NCI-H1092 treated with DMSO at 0.1 percent for 48 hours (cell line): Measurements from ENCODE around the gene GTF2F1.
"Not testable (repeated sequence)": the region's sequence is repeated elsewhere in the genome, so short reads cannot be mapped to it uniquely, and the experiment has no call there.

Experiments
- DNase-seq: peaks from one replicate; lab custom pipeline; 2025; lab: John Stamatoyannopoulos, UW

Gene GTF2F1

GRCh38 chr19:6393074-6393982 lies at the start of gene GTF2F1:
Gene GTF2F1 (minus strand): TSS chr19:6393164. CDS start chr19:6392995, 169 bp downstream.
- peak; percentile 97 for DNase-seq

DNA sequence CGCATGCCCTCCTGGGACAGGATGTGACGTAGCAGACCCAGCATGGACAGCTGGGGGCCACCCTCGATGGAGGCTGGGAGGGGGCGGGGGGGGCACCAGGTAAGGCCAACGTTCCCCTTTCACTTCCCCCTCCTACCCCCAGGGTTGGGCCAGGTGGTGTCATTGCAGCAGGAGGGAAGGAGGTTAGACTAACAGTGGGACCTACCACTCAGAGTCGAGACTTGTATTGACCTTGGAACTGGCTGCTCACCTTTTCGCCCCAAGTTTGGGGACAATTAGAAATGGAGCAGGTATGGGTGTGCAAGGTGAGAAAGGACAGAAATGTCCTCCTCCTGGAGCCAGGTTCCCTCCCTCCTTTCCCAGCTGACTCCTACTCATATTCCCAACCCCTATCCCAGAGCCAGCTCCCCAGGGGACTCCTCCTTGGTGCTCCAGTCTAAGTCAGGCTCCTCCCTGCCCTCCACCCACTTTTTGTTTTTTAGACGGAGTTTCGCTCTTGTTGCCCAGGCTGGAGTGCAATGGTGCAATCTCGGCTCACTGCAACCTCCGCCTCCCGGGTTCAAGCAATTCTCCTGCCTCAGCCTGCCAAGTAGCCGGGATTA lies 49.2 kb upstream of the GTF2F1 start:
- no peak for DNase-seq

DNA sequence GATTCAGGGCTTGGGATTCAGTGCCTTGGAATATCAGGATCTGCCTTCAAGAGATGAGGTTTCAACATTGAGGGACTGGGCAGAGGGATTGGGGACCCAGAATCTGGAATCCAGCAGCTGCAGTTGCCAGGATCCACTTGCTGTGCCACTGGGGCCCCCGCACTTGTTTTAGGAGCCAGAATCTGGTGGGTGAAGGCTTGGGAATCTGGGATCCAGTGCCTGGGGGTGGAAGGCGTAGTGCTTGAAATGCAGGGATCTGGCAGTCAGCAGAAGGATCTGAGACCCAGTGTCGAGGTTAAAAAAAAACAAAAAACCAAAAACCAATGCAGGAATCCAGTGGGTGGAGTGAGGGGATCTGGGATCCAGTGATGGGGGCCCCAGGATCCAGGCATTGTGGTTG lies 47.9 kb upstream of the GTF2F1 start:
- DNase-seq = no peak

- DNase-seq = no peak
Measured at GRCh38 chr19:6439743-6440142, 46.8 kb upstream of the GTF2F1 start.

GRCh38 chr19:6433663-6434062 lies 40.7 kb upstream of the GTF2F1 start, which contains the start of gene SLC25A41:
Gene SLC25A41 (minus strand): TSS chr19:6433763. CDS start chr19:6433693, 70 bp downstream.
- no peak for DNase-seq

DNA sequence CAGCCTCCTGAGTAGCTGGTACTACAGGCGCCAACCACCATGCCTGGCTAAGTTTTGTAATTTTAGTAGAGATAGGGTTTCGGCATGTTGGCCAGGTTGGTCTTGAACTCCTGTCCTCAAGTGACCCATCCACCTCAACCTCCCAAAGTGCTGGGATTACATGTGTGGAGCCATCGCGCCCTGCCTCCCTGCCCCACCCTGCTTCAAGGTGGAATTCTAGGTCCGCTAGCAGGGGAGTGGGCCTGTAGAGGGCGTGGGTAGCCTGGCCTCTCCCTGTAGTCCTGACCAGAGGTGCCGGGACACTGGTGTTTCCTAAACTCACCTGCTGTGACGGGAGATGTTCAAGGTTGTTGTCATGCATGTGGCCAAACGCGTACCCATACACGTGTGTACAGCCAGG lies 40.2 kb upstream of the GTF2F1 start:
- DNase-seq = no peak

DNA sequence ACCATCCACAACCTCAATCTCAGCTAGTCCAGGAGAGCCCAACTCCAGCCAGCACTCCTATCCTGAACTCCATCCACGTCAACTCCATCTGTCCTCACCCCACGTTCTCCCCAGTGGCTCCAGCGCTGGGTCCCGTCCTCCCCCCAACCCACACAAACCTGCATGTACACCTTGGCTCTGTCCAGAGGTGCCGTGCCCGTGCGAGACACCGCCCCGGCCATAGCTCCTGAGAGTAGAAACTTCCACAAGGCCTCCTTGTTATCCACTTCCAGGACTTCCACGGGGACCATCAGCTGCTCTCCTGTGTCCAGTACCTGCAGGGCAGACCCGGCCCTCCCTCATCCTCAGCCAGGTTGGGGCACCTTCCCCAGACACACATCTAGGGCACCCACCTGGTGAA lies 38.9 kb upstream of the GTF2F1 start:
- DNase-seq = no peak

DNA sequence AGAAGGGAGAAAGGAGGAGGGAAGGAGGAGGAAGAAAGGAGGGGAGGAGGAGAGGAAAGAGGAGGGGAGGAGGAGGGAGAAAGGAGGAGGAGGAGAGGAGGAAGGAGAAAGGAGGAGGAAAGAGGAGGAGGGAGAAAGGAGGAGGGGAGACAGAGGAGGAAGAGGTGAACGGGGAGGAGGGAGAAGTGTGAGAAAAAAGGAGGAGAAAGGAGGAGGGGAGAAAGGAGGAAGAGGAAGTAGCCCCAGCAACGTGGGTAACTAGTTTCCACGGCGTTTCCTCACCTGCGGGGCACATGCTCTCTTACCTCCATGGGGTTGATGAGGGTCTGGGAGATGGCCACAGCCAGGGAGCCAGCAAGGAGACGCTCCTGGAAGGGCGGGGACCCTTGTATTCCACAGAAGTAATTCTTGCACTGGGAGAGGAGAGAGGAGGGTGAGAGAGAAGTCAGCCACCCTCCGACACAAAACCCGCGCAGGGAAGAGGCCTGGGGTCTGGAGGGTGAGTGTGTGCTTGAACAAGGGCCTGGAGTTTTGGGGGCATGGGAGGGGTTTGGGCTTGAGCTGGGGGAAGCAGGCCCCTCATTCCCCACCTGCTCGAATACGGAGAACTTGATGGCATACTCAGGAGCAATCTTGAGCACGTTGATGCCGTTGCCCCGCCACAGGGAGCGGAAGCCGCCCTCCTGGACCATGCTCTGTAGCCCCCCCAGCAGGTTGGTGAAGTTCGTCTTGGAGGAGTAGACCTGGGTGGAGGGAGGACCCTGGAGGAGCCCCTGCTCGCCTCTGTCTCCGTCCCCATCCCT lies 36.7 kb upstream of the GTF2F1 start:
- DNase-seq = no peak

GRCh38 chr19:6428692-6429418 lies 35.9 kb upstream of the GTF2F1 start:
- DNase-seq = not testable (repeated sequence)

DNA sequence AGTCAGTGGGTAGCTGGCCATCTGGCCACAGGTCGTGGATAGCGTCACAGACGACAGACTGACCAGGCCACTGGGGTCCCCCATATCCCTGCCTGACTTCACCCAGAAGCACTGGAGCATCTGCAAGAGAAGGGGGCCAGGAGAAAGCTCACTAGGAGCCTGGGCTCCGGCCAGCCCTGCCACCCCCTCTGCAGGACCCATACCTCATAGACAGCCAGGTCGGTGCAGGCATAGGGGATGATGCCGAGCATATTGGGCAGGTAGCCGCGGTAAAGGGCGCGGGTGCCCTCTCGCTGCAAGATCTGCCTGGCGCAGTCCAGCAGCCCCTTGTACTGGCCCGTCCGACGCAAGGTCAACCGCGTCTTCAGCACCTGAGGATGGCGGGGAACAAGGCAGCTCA lies 34.2 kb upstream of the GTF2F1 start:
- no peak for DNase-seq

- DNase-seq = no peak
Measured at GRCh38 chr19:6425732-6426620, 33.0 kb upstream of the GTF2F1 start.

DNA sequence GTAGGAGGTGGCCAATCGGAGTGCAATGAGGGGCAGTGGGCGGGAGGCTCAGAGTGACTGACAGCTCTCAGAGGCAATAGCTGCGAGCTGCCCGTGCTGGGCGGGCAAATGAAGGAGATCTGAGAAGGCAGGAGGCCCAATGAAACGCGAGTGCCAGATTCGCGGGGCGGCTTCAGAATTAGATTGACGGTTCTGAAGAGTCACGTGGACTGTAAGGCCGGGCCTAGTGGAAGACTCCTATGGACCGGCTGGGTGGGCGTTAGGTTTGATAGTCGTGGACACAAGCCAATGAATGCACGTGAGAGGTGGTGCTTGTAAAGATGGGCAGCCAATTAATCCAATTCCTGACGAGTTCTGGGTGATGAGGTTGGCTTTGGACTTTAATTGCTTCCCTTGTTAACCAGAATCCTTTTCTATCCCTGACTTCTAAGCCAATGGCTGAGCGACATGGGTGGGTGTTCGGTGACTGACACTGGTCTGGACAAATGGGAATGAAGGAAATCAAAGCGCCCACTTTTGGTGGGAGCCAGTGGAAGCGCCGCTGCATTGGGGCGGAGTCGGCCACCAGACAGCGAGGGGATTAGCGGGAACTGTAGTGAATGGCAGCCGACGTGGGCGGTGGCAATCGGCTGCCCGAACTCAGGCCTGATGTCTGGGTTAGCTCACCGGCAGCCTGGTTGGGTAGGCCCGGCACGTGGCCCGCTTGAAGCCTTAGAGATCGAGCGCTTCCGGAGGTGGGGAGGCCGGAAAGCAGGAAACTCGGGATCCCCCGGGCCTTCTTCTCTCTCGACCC lies 32.2 kb upstream of the GTF2F1 start:
- DNase-seq = peak; percentile 100

GRCh38 chr19:6424195-6424938 lies 31.4 kb upstream of the GTF2F1 start, which contains the start of gene KHSRP:
Gene KHSRP (minus strand): TSS chr19:6424811. CDS start chr19:6424701, 110 bp downstream.
- DNase-seq = no peak

GRCh38 chr19:6423499-6424194 lies 30.7 kb upstream of the GTF2F1 start:
- DNase-seq = no peak

DNA sequence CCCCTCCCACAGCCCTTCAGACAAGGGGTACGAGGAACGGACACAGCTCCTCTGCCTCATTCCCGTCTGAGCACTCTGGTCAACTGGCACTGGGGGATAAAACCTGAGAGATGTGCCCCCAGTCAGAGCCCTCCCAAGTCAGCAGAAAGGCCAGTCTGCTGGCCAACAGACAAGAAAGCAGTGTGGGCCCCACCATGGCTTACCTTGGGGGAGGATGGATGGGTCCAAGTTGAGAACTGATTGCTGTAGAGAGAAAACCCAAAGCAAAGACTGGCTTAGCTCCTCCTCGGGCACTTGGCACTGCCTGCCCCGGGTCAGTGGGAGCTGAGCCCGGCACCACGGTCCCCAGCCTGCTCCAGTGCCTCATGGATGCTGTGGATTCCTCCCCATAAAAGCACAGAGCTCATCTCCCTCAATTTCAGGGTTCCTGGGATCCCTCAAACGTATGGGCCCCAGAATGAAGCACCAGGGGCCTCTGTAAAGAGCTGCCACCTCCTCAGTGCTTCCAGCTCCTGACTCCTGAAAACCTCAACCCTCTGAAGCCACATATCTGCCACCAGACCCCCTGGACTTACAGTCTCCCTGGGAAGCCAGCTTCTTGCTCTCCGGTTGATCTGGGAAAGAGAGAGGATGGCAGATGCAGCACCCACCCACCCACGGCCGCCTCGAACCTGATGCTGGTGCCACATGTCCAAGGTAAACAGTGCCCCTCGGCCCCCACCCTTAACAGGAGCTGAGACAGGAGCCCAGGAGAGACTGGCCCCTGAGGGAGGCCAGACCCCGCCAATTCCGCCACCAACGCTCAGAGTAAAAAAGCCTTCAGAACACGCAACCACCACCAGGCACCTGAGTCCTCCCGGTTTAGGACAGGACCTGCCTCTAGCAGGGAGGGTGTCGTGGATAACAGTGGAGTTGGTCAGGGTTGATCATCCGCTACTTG lies 28.4 kb upstream of the GTF2F1 start:
- no peak for DNase-seq

DNA sequence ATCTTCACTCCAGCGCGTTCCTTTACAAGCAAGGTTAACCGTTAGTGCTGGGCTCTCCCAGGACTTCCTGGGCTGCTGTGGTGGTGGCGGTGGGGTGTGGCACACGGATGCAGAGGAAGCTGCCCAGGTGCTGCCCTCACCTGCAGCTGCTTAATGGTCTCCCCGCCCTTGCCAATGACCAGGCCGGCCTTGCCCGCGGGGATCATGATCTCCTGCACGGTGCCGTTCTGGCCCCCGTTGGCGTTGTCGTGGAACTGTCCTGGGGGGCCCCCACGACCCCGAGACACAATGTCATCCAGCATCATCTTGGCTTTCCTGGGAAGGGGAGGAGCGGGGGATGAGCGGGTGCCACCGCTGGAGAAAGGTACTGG lies 25.6 kb upstream of the GTF2F1 start:
- DNase-seq = no peak
